ENCODE results near the gene KCNQ1. TPM values are rescaled to one million over a fixed set of nuclear protein-coding genes. Genes with fewer than 3 reads are reported as not detected.

The KCNQ1 gene
- total RNA-seq, 3 donors from 2014 or later, result 3.6 to 6.2 (median 5.1) TPM

GRCh38 chr11:2565447-2566222 is 120.8 kb downstream of the KCNQ1 start:
- Histone ChIP-seq H3K4me3 (no peak overlapping the region), H3K4me1 (no peaks in the 10 kb centered on the region), H3K27me3 (no peaks in the 10 kb centered on the region), H3K36me3 (no peaks in the 10 kb centered on the region), H3K9me3 (no peaks in the 10 kb centered on the region), H3K27ac (no peak overlapping the region)
- intact Hi-C loops (cut with DNase I; ENCODE audit: low total_unique reads), result no loop called here
- no peak for TF ChIP-seq POLR2AphosphoS5 (IDR thresholded peaks at IDR 0.05)
- TF ChIP-seq POLR2A (IDR thresholded peaks at IDR 0.05), result no peak
- no peak for DNase-seq (ENCODE audit: low spot score in 2 of 2)

DNA sequence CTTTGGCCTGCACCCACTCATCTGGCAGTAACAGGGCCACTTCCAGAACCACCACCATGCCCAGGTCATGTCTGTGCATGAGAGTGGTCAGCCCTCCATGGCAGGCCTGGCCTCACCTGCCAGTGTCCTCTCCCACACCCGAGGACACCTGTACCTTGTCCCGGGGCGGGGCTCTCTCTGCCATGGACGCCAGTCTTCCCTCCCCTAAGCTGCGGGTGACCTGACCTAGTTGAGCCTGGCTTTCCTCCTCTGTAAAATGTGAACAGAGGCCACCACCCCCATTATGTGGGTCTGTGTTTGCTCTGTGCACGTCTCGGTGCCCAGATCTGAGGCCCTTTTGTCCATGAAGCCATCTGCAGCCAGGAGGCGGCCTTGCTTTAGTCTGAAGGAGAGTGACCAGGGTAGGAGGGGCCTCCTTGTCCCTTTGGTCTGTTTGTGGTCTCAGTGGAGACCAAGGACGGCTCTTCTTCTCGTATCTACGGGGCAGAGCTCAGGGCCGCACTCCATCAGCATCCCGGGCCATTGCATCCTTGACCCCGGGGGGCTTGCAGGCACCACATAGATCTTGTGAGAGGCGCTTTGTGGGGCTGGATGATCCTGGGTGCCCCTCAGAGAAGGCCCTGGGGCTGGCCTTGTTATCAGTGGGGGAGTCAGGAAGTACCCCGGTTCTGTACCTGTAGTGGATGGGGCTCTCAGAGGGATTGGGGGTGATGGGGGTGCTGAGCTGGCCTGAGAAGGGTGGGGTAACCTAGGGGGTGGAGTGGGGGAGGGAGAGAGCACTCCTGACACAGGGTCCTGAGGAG is 121.6 kb downstream of the KCNQ1 start:
- Histone ChIP-seq H3K27ac (no peak overlapping the region), H3K27me3 (no peaks in the 10 kb centered on the region), H3K4me1 (no peaks in the 10 kb centered on the region), H3K36me3 (no peaks in the 10 kb centered on the region), H3K4me3 (no peak overlapping the region), H3K9me3 (no peaks in the 10 kb centered on the region)
- no peak for DNase-seq (ENCODE audit: low spot score in 2 of 2)
- TF ChIP-seq CTCF (IDR thresholded peaks at IDR 0.05), result no peak
- no peak for TF ChIP-seq POLR2A (IDR thresholded peaks at IDR 0.05)
- TF ChIP-seq POLR2AphosphoS5 (IDR thresholded peaks at IDR 0.05), result no peak
- intact Hi-C loops (cut with DNase I; ENCODE audit: low total_unique reads), result no loop called here

DNA sequence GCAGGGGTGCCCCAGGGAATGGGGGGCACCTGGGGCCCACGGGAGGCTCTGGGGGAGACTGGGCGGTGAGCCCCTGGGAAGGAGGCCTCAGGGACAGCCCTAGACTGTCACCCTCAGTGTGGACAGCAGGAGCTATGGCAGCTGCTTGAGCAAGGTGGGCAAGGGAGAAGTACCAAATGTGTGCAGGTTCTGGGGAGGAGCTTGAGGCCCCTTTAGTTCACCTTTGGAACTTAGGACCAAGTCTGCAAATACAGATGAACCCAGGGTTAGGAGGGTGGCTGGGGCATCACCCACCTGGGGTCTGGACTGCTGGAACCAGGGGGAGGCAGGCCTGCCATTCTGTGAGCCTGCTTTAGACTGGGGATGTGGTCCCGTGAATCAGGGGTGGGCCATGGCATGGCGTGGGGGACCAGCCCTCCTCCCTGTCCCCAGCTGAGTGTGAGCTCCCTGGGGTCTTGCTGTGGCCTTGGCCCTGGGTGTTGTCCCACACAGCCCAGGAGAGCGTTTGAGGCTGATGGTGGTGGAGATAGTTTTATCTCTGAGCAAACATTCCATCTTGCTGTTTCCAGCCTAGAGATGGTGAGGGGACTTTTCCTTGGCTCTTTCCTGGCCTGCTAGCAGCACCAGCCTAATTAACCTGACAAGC is 122.3 kb downstream of the KCNQ1 start:
- Histone ChIP-seq H3K4me3 (no peak overlapping the region), H3K27me3 (no peaks in the 10 kb centered on the region), H3K36me3 (no peaks in the 10 kb centered on the region), H3K27ac (no peak overlapping the region), H3K4me1 (no peaks in the 10 kb centered on the region), H3K9me3 (no peaks in the 10 kb centered on the region)
- DNase-seq (ENCODE audit: low spot score in 2 of 2), result no peak
- intact Hi-C loops (cut with DNase I; ENCODE audit: low total_unique reads), result no loop called here
- TF ChIP-seq POLR2A (IDR thresholded peaks at IDR 0.05) (no peak), CTCF (IDR thresholded peaks at IDR 0.05) (no peak), POLR2AphosphoS5 (IDR thresholded peaks at IDR 0.05) (no peak)

DNA sequence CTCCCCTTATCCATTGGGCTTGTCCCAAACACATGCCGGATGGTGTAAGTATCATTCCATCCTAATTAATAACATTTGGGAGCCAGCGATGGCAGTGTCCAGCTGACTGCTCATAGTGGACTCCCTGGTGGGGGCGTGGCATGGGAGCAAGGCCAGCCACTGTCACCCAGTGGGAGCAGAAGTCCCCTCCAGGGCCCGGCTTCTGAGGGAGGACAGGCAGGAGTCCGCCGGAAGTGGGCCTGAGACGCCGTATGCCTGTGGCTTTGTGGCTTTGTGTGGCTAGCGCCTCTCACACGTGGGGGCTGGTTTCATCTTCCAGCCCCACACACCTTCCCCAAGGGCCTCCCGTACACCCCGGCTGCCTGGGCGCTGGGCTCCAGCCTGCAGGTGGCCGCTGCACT is 124.5 kb downstream of the KCNQ1 start:
- Histone ChIP-seq H3K36me3 (no peaks in the 10 kb centered on the region), H3K4me3 (no peak overlapping the region), H3K27me3 (no peaks in the 10 kb centered on the region), H3K4me1 (no peaks in the 10 kb centered on the region), H3K9me3 (no peaks in the 10 kb centered on the region), H3K27ac (no peak overlapping the region)
- intact Hi-C loops (cut with DNase I; ENCODE audit: low total_unique reads), result no loop called here
- TF ChIP-seq CTCF (IDR thresholded peaks at IDR 0.05) (no peak), POLR2A (IDR thresholded peaks at IDR 0.05) (no peak), POLR2AphosphoS5 (IDR thresholded peaks at IDR 0.05) (no peak)
- DNase-seq (ENCODE audit: low spot score in 2 of 2), result no peak

- Histone ChIP-seq H3K4me1 (no peaks in the 10 kb centered on the region), H3K27ac (no peak overlapping the region), H3K4me3 (no peak overlapping the region), H3K36me3 (no peaks in the 10 kb centered on the region), H3K9me3 (no peaks in the 10 kb centered on the region), H3K27me3 (no peaks in the 10 kb centered on the region)
- no peak for DNase-seq (ENCODE audit: low spot score in 2 of 2)
- intact Hi-C loops (cut with DNase I; ENCODE audit: low total_unique reads), result no loop called here
- TF ChIP-seq POLR2AphosphoS5 (IDR thresholded peaks at IDR 0.05), result no peak
- TF ChIP-seq CTCF (IDR thresholded peaks at IDR 0.05), result no peak
- TF ChIP-seq POLR2A (IDR thresholded peaks at IDR 0.05), result no peak
These were observed 125.0 kb downstream of the KCNQ1 start for GRCh38 chr11:2569731-2570210.
